Choroid plexus epithelial cell (primary cell): ENCODE data around the gene COG5.

Experiments
- DNase-seq: peaks from one replicate; pipeline ENCODE4 v3.0.0-alpha.2; 2010; ENCODE audit warnings: low read depth
- H3K4me3 ChIP-seq: 2 replicates; pipeline ENCODE4 v1.5.1; 2011; ENCODE audit warnings: low read depth, mild to moderate bottlenecking, control low read depth, low read length, moderate library complexity
- TF ChIP-seq, protein P1 (sequence below): conservative IDR thresholded peaks from 2 replicates; pipeline ENCODE4 v1.5.1; 2011; ENCODE audit warnings: low read depth, mild to moderate bottlenecking, control low read depth, inconsistent platforms, low read length, moderate library complexity

Gene COG5

DNA sequence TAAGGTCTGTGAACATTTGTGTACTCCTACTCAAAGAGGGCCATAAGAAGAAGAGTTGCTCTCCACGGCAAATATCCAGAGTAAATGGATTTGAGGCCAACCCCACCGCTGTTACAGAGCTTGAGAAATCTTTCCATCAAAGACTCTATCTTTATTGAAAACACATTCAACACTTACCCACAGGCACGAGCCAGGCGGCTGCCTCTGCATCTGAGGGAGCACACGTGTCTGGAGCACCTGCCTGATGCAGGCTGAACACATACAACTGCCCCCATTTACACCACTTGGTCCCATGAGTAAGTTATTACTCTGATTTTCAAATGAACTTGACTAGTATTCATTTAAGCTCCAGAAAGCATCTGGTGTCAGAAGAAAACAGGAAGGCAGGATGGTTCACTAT, 356.3 kb downstream of the COG5 start:
- DNase-seq, result no peak
- TF ChIP-seq, protein P1, sequence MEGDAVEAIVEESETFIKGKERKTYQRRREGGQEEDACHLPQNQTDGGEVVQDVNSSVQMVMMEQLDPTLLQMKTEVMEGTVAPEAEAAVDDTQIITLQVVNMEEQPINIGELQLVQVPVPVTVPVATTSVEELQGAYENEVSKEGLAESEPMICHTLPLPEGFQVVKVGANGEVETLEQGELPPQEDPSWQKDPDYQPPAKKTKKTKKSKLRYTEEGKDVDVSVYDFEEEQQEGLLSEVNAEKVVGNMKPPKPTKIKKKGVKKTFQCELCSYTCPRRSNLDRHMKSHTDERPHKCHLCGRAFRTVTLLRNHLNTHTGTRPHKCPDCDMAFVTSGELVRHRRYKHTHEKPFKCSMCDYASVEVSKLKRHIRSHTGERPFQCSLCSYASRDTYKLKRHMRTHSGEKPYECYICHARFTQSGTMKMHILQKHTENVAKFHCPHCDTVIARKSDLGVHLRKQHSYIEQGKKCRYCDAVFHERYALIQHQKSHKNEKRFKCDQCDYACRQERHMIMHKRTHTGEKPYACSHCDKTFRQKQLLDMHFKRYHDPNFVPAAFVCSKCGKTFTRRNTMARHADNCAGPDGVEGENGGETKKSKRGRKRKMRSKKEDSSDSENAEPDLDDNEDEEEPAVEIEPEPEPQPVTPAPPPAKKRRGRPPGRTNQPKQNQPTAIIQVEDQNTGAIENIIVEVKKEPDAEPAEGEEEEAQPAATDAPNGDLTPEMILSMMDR, result no peak
- no peak overlapping the region for H3K4me3 ChIP-seq

DNA sequence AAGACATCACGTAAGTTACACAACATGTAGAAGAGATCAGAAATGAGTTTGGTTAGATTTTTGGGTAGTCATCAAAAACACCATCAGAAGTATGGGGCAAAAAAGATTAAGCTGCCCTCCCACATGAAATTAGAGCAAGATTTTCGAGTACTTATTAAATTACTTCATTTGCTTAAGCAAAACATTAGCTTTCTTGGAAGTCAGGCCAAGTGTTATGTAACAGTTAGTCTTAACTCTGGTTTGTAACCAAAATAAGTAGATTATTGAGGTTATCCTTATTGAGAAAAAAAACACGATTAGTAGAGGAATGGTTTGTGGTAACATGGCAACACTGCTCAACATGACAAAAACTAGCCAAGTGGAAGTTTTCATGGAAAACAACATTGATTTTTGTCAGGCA, 357.0 kb downstream of the COG5 start:
- no peak for DNase-seq
- no peak overlapping the region for H3K4me3 ChIP-seq
- TF ChIP-seq, protein P1, result no peak

- peak; percentile 13 for DNase-seq
- H3K4me3 ChIP-seq, result no peak overlapping the region
- TF ChIP-seq, protein P1, result no peak
Observed at GRCh38 chr7:107206136-107206535, 357.6 kb downstream of the COG5 start.

DNA sequence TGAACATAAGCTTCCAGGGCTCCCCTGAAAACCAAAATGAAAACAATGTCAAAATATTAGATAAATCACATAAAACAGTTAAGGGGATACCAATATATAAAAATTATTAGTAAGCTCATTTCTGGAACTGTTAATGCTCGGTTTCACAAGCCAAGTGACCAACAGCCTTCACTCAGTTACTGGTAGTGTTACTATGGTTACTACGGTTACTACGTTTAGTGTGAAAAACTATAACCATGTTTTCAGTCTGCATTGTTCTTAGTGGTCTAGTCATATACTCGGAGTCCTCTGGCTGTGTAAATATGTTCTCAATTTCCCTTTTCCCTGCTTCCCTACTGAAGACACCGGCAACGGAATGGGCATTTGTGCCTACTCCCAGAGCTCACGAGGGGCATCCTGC, 360.1 kb downstream of the COG5 start:
- TF ChIP-seq, protein P1, result no peak
- no peak for DNase-seq
- no peak overlapping the region for H3K4me3 ChIP-seq

- peak; percentile 53 for DNase-seq
- TF ChIP-seq, protein P1, result peak; percentile 71
- no peak overlapping the region for H3K4me3 ChIP-seq
Observed at GRCh38 chr7:107201795-107202450, 361.8 kb downstream of the COG5 start.

GRCh38 chr7:107196834-107197610, 366.7 kb downstream of the COG5 start:
- TF ChIP-seq, protein P1, result no peak
- H3K4me3 ChIP-seq, result no peak overlapping the region
- DNase-seq, result no peak
